GM19395 (cell line): Measurements from ENCODE around the gene RASSF9.

Source experiments
- ATAC-seq: cut with Tn5 transposase; IDR thresholded peaks from one replicate; pipeline ENCODE4 v1.9.1; 2021; ENCODE audit warnings: mild to moderate bottlenecking, moderate library complexity; ENCODE audit not compliant: unreplicated experiment

Gene RASSF9

DNA sequence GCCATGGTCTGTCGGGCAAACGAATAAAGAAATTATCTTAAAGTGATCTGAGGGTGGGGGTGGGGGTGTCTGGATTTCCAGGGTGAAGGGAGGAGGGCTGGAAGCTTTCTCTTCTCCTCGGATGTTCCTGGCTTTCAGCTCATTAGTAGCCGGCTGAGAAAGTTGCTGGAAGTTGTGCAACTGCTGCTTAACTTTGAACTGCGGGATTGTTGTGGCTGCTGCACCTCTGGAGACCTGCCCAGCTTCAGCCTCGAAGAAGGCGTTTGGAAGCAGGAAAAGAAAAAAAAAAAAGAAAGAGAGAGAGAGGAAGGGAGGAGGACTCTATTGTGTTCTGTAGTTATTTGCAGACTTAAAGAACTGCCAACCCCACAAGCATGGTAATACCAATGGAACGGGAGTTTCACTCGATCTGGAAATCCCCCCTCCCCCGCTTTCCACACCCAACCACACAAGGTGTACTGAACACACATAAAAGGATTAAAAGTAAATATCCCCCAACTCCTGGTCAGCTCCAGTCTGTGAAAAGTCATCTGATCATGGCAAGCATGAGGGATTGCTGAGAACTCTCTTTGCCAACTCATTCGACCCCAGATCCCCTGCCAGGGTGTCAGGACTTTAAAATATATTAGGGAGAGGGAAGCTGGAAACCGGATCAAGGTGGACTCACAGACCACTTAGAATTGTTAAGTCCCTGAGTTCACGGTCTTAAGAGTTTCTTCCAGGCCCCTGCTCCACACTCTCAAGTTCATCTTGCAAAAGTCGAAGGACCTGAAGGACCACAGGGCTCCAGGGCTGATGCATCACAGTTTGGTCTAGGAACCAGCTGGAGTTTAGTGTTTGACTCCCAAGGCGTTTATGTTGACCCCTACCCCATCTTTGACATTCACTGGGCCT is at the start of gene RASSF9:
RASSF9 (minus strand) TSS at position 213 of the 894 bp plus-strand sequence; CDS start at position 5, 208 bp downstream.
- ATAC-seq: no peak

DNA sequence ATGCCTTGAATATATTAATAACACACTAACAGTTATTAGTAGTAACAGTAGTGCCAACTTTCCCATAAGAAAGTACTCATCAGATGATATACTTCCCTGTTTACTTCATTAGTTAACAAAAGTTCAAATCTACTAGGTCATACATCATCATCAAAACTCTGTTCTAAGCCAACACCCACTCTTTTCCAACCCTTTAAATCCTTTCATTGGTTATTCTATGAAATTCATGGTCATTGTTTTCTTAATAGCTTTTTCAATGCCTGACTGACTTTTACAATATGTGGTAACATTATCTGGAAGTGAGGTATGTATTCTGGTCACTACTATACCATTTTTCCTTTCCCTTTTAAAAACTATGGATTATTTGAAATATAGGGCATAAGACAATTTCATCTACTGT is 47.6 kb upstream of the RASSF9 start:
- ATAC-seq: no peak

DNA sequence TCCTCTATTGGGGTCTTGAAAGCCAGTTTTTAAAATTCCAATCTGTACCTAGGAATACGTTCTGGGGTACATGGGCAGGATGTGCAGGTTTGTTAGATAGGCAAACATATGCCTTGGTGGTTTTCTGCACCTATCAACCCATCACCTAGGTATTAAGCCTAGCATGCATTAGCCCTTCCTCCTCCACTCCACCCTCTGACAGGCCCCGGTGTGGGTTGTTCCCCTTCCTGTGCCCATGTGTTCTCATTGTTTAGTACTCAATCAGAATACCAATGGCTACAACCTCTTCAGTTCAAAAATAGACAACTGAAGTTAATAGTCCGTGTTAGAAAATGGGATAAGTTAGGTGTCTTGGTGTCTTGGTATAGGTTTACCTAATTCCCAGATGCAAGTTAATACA is 41.2 kb upstream of the RASSF9 start:
- no peak for ATAC-seq

DNA sequence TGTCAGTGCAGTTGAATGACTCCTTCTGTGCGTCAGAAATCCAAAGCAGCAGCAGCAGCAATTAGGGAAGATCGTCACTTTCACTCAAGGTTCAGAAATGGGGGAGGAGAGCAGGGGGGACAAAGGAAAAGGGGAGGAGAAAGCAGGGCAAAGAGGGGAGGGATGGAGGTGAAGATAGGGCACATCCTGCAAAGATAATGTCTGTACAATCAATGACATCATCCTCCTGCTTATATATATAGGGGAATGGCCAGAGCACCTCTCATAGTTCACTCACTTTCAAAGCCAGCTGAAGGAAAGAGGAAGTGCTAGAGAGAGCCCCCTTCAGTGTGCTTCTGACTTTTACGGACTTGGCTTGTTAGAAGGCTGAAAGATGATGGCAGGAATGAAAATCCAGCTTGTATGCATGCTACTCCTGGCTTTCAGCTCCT is 37.8 kb upstream of the RASSF9 start, which contains the start of gene NTS:
NTS (plus strand) TSS at position 265 of the 431 bp plus-strand sequence; CDS start at position 374, 109 bp downstream.
- ATAC-seq: peak; percentile 90

DNA sequence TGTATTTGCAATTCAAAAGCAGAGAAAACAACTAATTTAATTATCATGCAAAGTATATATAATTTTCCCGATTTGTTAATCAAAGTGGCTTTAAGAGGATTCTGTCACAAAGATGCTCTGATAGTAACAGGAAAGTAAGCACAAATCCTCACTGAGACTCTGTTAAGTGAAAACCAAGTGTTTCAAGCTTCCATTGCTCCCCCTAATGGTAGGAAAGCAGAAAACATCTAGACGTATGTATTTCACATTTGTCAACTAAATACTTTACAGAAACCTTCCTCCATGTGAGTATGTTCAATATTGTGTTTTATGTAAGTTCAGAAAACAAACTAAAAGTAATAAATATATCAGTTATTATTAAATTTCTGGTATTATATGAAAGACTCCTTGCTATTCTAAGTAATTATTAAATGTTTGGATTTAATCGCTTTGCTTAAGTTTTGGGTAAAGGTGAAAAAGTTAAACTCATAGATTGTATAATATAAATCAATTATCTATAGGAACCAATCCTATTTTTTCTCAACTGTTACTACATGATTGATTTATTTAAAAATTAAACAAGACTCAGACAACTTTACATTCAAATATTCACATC is 36.4 kb upstream of the RASSF9 start:
- ATAC-seq: peak; percentile 80

DNA sequence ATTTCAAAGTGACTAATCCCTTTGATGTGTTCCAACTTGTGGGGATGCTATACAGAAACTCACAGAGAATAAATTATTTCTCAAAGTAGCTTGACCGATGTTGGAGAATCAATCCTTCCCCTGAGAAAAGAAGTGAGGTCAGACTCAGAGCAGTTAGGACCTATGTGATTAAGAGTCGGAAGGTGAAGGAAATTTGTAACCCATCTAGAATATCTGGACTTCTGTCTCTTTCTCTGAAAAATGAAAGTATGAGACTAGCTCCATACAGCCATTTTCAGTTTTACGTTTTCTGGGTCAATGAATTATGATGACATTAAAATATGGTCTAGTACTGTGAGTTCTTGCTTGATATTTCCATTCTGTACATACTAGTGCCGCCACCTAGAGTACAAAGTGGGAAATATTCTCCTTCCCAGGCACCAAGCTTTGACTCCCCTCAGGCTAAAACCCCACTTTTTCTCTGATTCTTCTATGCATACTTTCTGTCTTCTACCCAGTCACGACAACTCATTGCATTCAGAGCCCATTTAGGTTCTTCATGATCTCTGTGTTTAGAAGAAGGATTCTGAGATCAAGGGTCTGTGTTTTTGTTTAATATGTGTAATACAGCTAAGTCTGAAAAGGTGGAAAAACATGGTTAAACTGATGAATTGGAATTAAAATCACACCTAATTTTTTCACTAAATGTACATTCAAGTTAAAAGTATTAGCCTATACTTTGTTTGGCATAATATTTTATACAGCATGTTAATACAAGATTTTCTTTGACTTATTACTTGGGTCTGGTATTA is 31.0 kb upstream of the RASSF9 start:
- ATAC-seq: peak; percentile 98

DNA sequence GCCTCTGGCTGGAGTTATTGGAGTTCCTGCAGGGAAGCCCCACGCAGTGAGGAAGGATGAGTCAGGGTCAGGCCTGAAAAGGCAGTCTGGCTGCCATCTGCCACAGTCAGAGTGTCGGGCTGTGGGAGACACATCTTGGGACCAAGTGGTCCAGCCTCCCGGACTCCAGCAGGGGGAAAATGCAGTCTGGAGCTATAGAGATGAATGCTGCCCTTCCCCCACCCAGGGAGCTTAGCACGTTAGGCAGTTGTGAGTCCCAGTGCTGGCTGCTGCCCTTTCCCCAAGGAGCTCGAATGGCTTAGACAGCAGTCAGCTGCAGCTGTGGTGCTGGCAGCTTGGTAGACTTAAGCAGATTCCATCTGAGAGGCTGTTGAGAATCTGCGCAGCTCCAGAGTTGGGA is 29.7 kb upstream of the RASSF9 start:
- ATAC-seq: no peak

DNA sequence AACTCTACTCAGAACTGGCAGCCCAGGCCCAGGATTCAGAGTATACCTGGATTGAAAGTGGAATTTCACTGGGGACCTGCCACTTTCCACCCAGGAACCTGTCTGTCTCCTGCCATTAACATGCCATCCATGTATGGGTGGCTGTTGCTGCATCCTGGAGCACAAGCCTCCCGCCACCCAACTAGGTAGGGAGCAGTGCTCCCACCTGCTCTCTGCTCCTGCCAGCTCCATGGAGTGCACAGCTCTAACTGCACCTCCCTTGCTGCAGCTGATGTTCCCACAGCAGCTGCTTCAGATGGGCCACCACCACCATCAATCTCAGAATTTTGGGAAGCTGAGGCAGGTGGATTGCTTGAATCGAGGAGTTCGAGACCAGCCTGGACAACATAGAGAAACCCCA is 20.8 kb upstream of the RASSF9 start:
- no peak for ATAC-seq

DNA sequence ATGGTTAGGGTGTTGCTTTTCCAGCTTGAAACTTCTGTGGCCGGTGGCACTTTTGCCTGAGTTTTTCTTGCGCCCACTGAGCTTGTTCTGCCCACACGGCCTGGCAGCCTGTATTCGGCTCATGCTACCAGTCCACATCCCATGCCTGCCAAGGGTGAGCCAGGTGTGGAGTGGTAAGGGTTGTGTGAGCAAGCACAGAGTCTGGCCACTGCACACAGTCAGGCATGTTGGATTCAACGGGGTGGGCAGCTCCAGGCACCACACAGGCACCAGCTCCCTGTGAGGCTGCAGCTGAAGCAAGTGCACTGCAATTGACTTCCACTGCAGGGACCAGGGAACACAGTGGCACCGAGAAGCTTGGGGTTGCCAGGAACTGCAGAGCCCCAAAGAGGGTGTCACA is 19.1 kb upstream of the RASSF9 start:
- no peak for ATAC-seq

DNA sequence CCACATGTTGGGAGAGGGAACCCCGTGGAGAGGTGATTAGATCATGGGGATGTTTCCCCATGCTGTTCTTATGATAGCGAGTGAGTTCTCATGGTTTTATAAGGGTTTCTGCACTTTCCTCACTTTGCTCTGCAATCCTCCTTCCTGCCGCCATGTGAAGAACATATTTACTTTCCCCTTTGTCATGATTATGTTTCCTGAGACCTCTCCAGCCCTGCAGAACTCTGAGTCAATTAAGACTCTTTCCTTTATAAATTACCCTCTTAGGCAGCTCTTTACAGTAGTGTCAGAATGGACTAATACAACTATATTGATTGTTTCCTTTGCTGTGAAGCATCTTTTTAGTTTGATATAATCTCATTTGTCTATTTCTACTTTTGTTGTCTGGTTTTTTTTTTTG is 13.1 kb upstream of the RASSF9 start:
- ATAC-seq: no peak

DNA sequence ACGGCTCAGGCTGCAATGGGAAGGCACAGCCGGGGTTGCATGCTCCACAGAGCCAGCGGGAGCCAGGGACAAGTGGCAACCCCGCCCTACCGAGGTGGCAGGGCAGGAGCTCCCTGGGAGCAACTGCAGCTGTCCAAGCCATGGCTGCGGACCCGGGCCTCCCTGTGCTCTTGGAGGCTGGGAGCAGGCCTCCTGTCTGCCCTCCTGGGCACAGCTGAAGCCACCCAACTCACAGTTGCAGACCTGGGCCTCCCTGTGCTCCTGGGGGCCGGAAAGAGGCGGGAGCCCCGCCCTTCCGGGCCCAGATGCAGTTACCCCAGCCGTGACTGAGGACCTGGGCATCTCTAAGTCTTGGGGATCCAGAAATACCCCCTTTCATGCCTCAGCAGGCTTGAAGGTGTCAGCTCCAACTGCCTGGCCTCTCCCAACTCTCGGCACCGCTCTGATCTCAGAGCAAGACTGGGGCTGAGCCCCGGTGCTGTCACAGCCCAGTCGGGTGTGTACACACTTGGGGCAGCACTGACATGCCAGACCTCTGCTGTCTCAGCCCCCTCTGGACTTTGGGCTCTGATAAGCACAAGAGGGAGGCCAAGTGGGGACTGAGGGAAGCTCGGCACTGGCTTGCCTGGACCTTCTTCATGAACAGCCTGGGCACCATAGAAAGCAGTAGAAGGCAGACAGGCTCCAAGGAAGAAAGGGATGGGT is 7.5 kb upstream of the RASSF9 start:
- no peak for ATAC-seq

DNA sequence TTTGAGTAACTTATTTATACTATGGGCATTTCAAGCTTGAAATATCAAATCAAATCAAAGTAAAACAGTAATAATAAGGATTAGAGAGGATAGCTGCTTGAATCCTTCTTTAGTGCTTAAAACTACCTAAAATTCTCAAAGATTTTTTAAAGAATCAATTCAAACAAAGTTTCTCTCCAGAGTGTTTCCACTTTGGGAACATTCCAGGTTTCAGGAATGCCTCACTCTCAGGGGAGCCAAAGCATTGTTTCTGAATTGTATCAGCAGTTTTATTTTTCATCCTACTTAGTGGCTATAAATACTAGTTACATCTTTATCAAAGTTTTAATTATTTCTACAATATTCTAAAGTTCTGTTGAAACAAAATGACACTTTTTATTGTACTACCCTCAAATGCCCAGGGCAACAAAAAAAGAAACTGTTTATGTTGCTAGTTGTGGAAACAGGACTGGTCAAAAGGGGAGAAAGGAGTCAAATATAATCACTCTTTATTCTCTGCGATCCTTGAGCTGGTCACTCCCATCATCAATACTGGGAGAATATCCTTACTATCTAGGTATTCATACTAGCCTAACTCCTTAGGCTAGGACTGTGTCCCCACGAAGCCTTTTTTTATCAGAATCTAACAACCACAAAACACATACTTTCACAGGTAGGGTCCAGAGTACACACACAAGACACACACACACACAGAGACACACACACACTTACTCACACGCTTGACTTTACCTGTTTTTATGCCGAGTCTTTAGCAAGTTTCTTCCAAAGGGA is 598 bp downstream of the RASSF9 start:
- ATAC-seq: no peak

DNA sequence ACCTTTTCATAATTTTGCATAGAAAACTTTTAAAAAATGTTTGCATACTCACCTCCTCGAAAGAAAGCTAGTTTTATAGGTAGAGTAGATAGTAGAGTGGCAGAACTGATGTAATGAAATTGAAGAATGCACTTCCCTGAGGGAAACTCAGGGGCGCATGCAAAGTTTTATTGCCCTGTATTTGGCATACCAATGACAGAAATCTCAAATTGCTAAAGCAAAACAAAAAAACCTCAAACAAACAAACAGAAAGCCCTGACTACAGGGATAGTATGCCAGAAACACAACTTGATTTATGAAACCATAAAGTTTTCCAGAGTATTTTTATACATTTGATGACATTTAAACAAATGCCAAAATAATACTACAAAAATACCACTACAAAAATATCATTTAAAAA is 1.8 kb downstream of the RASSF9 start:
- ATAC-seq: no peak

DNA sequence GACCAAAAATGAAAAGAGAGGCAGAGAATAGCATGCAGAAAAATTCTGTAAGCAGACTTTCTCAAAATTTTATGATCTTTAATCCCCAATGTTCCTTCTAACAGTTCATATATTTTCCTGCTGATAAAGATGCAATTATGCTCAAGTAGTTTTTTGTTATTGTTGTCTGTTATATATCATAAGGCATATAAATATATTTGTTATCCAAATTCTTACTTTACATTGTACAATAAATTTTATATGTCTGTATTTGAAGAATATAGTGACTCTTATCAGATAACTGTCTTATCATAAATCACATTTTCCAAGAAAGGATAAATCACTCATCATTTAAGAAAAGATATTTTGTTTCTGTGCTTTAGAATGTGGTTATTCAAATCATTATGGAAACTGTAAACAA is 2.6 kb downstream of the RASSF9 start:
- ATAC-seq: no peak

DNA sequence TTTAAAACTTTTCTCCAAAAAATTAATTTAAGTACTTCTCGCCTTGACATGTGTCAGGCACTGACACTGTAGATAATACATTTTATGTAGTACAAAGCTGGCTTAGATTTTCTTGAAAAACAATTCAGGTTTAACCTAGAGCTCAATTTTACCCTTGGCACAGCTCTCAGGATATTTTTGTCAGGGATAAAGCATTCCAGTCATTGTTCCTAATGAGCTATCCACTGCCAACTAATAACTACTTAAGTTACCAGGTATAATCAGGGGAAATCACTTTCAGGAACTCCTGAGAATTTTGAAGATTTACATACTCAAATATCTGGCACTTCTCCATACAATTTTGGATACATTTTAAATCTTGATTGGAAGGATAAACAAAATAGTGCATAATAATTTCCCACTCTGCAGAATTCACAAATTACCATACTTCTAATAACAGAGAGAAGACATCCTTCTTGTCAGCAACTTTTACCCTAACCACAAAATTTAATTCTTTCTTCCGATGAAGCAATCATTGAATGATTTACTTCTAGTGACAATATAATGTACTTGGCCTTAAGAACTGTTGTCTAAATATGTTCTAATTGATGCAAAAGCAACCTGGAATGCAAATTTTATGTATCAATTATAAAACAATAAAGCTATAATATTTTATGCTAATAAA is 4.8 kb downstream of the RASSF9 start:
- ATAC-seq: no peak

DNA sequence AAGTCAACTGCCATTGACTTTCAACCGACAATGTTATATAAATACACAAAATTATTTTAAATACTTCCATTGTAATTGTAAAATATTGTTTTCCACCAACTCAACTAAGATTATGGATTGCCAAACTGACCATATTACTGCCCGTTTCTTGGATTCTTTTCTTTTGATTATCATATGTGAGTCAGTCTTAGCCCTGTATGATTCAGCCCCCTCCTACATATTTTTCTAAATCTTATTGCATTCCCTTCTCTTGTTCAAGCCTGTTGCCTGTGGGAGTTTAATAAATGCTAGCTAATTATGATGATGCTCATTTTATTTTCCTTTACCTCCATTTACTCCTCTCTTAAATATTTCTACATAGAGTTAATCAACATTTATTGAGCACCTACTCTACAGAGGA is 6.8 kb downstream of the RASSF9 start:
- ATAC-seq: no peak

DNA sequence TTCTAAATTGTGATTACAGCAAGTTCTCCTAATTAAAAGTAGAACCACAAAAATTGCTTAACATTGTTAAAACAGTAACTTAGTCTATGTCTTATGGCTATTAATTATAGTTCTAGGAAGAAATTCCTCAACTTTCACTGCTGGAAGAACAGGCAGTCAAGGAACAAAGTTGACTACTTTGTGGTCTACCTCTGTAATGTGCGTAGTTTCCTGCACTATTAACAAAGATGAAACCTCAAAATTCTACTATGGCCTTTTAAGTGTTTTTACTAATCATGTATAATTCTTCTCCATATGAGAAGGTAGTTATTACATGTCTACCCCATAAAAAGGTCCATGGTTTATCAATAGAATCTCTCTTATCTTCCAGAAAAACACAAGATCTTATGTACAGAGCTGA is 7.6 kb downstream of the RASSF9 start:
- no peak for ATAC-seq

DNA sequence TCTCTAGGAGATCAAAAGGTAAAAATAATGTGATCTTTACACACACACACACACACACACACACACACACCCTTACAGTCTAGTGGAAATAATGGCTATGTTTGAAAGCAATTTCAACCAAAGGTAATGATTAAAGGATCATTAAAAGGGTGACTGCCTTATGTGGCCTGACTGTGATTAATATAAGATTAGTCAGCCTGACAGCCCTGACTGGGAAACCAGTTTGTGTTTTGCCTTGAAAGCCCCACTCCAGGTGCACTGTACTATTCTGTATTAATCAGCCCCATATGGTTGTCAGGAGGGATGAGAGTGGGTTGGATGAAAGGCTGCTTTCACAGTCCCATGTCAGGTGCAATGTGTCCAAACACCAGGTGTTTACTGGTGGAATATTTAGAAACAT is 10.5 kb downstream of the RASSF9 start:
- no peak for ATAC-seq

DNA sequence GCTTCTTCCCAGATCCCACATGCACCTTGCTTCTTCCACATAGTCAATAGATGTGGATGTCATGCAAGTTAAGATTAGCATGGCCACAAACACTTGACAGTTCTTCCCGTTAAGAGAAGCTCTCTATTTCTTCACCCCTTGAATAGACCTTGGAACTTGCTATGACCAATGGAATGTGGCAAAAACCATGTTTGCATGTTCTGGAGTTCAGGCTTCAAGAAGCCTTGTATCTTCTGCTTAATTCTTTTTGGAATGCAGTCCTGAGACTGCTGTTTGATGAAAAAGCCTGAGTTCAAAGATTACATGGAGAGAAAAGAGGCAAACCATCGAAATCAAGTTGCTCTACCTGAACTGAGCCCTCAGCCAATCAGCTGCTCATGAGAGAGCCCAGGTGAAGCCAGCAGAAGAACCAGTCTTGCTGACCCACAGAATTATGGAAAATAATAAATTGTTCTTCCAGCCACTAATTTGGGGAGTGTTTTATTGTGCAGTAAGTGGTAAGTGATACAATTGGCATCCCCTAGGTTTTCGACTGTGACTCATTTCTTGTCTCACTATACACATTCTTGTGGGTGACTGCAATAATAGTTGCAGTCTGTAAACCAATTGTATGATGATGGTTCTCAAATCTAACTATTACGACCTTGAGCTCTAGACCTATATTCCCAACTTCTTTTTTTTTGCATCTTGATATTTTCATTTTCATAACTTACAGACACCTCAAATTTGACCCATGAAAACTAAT is 12.6 kb downstream of the RASSF9 start:
- no peak for ATAC-seq
